Activated CD8-positive, alpha-beta memory T cell treated with anti-CD3 and anti-CD28 coated beads for 36 hours (primary cell): ENCODE measurements around the gene NAMPT. TPM values are rescaled to one million over a fixed set of nuclear protein-coding genes. Genes with fewer than 3 reads are reported as not detected.
"Not testable (repeated sequence)": the region's sequence is repeated elsewhere in the genome, so short reads cannot be mapped to it uniquely, and the experiment has no call there.

Experiments
- CTCF ChIA-PET: fragments of 350-600 bp; sonication (Branson Sonifier 250); formaldehyde crosslinking; loops from one replicate; lab custom pipeline; 2021; ENCODE audit warnings: antibody characterized with exemption; lab: Charles Lee
- POLR2A ChIA-PET: fragments of 350-600 bp; sonication (Branson Sonifier 250); formaldehyde crosslinking; loops from one replicate; lab custom pipeline; 2021; ENCODE audit warnings: antibody characterized with exemption; lab: Charles Lee
- total RNA-seq, 2 experiments: library from RNA; stranded (reverse); gene quantifications; one replicate each; pipeline ENCODE4 v1.2.3, GENCODE V29; 2021

NAMPT gene
- total RNA-seq, 2 experiments from 2014 or later = 978 to 991 TPM

- CTCF ChIA-PET = no interaction called here
- POLR2A ChIA-PET = interaction anchor here (0.6 kb wide), 1 partner anchor 1346 kb away, joined by 3 read pairs; no protein-coding TSS in a partner anchor
Measured at GRCh38 chr7:106216923-106217542, 67.8 kb downstream of the NAMPT start.

GRCh38 chr7:106216517-106216922 lies 68.3 kb downstream of the NAMPT start:
- ChIA-PET CTCF (interaction anchor here (0.6 kb wide), 1 partner anchor 419 kb away, joined by 5 read pairs; no protein-coding TSS in a partner anchor), POLR2A (interaction anchor here (0.6 kb wide), 1 partner anchor 1346 kb away, joined by 3 read pairs; no protein-coding TSS in a partner anchor)

GRCh38 chr7:106215868-106216516 lies 68.8 kb downstream of the NAMPT start:
- CTCF ChIA-PET = interaction anchor here (0.6 kb wide), 1 partner anchor 420 kb away, joined by 5 read pairs; no protein-coding TSS in a partner anchor
- POLR2A ChIA-PET = no interaction called here

- POLR2A ChIA-PET, CTCF ChIA-PET: not testable (repeated sequence)
Measured at GRCh38 chr7:106208944-106209343, 75.8 kb downstream of the NAMPT start.

GRCh38 chr7:106206826-106207541 lies 77.8 kb downstream of the NAMPT start:
- CTCF ChIA-PET = interaction anchor here (1.3 kb wide), 1 partner anchor 10 kb away, joined by 3 read pairs; no protein-coding TSS in a partner anchor
- POLR2A ChIA-PET = no interaction called here

- ChIA-PET CTCF (no interaction called here), POLR2A (no interaction called here)
Measured at GRCh38 chr7:106205621-106206222, 79.1 kb downstream of the NAMPT start.

- POLR2A ChIA-PET = no interaction called here
- CTCF ChIA-PET = interaction anchor here (0.6 to 1.1 kb wide), 2 partner anchors 27 to 545 kb away, joined by 3 read pairs; no protein-coding TSS in a partner anchor
Measured at GRCh38 chr7:106203473-106203872, 81.3 kb downstream of the NAMPT start.

- ChIA-PET POLR2A (interaction anchor here (0.6 kb wide), 1 partner anchor 234 kb away, joined by 3 read pairs; no protein-coding TSS in a partner anchor), CTCF (no interaction called here)
Measured at GRCh38 chr7:106201164-106201563, 83.6 kb downstream of the NAMPT start.

- ChIA-PET POLR2A (no interaction called here), CTCF (no interaction called here)
Measured at GRCh38 chr7:106199813-106200364, 84.9 kb downstream of the NAMPT start.

GRCh38 chr7:106199024-106199423 lies 85.8 kb downstream of the NAMPT start:
- POLR2A ChIA-PET = no interaction called here
- CTCF ChIA-PET = no interaction called here

Other genes with a start within 250 kb of the NAMPT start
- gene SYPL1, start 172.7 kb downstream of the NAMPT start, total RNA-seq = 10 to 100 TPM; 33.8 to 35.0 TPM